Activated CD8-positive, alpha-beta memory T cell treated with anti-CD3 and anti-CD28 coated beads for 36 hours (primary cell): Measurements from ENCODE around the gene CD58. TPM values are rescaled to one million over a fixed set of nuclear protein-coding genes. Genes with fewer than 3 reads are reported as not detected.
"Not testable (repeated sequence)": the region's sequence is repeated elsewhere in the genome, so short reads cannot be mapped to it uniquely, and the experiment has no call there.

ENCODE experiments used
- CTCF ChIA-PET: fragments of 350-600 bp; sonication (Branson Sonifier 250); formaldehyde crosslinking; loops from one replicate; lab custom pipeline; 2021; ENCODE audit warnings: antibody characterized with exemption; lab: Charles Lee
- POLR2A ChIA-PET: fragments of 350-600 bp; sonication (Branson Sonifier 250); formaldehyde crosslinking; loops from one replicate; lab custom pipeline; 2021; ENCODE audit warnings: antibody characterized with exemption; lab: Charles Lee
- total RNA-seq, 2 experiments: library from RNA; stranded (reverse); gene quantifications; one replicate each; pipeline ENCODE4 v1.2.3, GENCODE V29; 2021

The CD58 gene
- total RNA-seq = 10 to 100 TPM; 28.8 to 29.1 TPM

- ChIA-PET POLR2A (interaction anchor here (0.6 to 3.3 kb wide), 7 partner anchors 14 to 404 kb away, joined by 3 to 26 read pairs (median 3); no protein-coding TSS in a partner anchor), CTCF (interaction anchor here (0.7 to 1.9 kb wide), 3 partner anchors 13 to 431 kb away, joined by 3 to 5 read pairs (median 3); no protein-coding TSS in a partner anchor)
Measured at GRCh38 chr1:116570358-116571214, at the start of gene CD58. Gene CD58, minus strand, starts transcription at chr1:116571026. Its CDS starts 54 bp downstream, at chr1:116570972.

- POLR2A ChIA-PET, CTCF ChIA-PET: not testable (repeated sequence)
Measured at GRCh38 chr1:116620392-116620791, 49.6 kb upstream of the CD58 start.

- CTCF ChIA-PET, POLR2A ChIA-PET: not testable (repeated sequence)
Measured at GRCh38 chr1:116619106-116619505, 48.3 kb upstream of the CD58 start.

- POLR2A ChIA-PET = not testable (repeated sequence)
Measured at GRCh38 chr1:116617808-116618207, 47.0 kb upstream of the CD58 start.

GRCh38 chr1:116613825-116614224, 43.0 kb upstream of the CD58 start:
- CTCF ChIA-PET, POLR2A ChIA-PET: not testable (repeated sequence)

More at GRCh38 chr1:116617808-116618207, 47.0 kb upstream of the CD58 start:
- CTCF ChIA-PET = not testable (repeated sequence)

- CTCF ChIA-PET, POLR2A ChIA-PET: not testable (repeated sequence)
Measured at GRCh38 chr1:116609801-116610371, 39.1 kb upstream of the CD58 start.

- POLR2A ChIA-PET, CTCF ChIA-PET: not testable (repeated sequence)
Measured at GRCh38 chr1:116608841-116609240, 38.0 kb upstream of the CD58 start.

- CTCF ChIA-PET, POLR2A ChIA-PET: not testable (repeated sequence)
Measured at GRCh38 chr1:116608151-116608550, 37.3 kb upstream of the CD58 start.

GRCh38 chr1:116607463-116607862, 36.6 kb upstream of the CD58 start:
- POLR2A ChIA-PET, CTCF ChIA-PET: not testable (repeated sequence)

- CTCF ChIA-PET, POLR2A ChIA-PET: not testable (repeated sequence)
Measured at GRCh38 chr1:116606067-116606466, 35.2 kb upstream of the CD58 start.

- ChIA-PET CTCF (no interaction called here), POLR2A (no interaction called here)
Measured at GRCh38 chr1:116605315-116605714, 34.5 kb upstream of the CD58 start.

- POLR2A ChIA-PET, CTCF ChIA-PET: not testable (repeated sequence)
Measured at GRCh38 chr1:116604408-116604807, 33.6 kb upstream of the CD58 start.

- CTCF ChIA-PET = not testable (repeated sequence)
Measured at GRCh38 chr1:116603646-116604045, 32.8 kb upstream of the CD58 start.

GRCh38 chr1:116599369-116599768, 28.5 kb upstream of the CD58 start:
- CTCF ChIA-PET = not testable (repeated sequence)

More at GRCh38 chr1:116603646-116604045, 32.8 kb upstream of the CD58 start:
- POLR2A ChIA-PET = not testable (repeated sequence)

GRCh38 chr1:116598420-116599036, 27.7 kb upstream of the CD58 start:
- CTCF ChIA-PET, POLR2A ChIA-PET: not testable (repeated sequence)

More at GRCh38 chr1:116599369-116599768, 28.5 kb upstream of the CD58 start:
- POLR2A ChIA-PET = not testable (repeated sequence)

- POLR2A ChIA-PET, CTCF ChIA-PET: not testable (repeated sequence)
Measured at GRCh38 chr1:116597388-116597787, 26.6 kb upstream of the CD58 start.

- CTCF ChIA-PET = interaction anchor here (1.1 to 2.2 kb wide), 2 partner anchors 19 to 22 kb away, joined by 3 to 12 read pairs; no protein-coding TSS in a partner anchor
Measured at GRCh38 chr1:116596742-116597307, 26.0 kb upstream of the CD58 start.

GRCh38 chr1:116595946-116596741, 25.3 kb upstream of the CD58 start:
- CTCF ChIA-PET = interaction anchor here (0.6 to 2.2 kb wide), 8 partner anchors 9 to 464 kb away, joined by 3 to 12 read pairs (median 4); partner anchors contain the start of gene TTF2
- POLR2A ChIA-PET = not testable (repeated sequence)

More at GRCh38 chr1:116596742-116597307, 26.0 kb upstream of the CD58 start:
- POLR2A ChIA-PET = not testable (repeated sequence)
